ENCODE results near the gene NPAS2.

The NPAS2 gene

GRCh38 chr2:100968146-100969145, 148.5 kb downstream of the NPAS2 start:
- H3K4me3 ChIP-seq (ENCODE audit: low read depth, low read length): no peak overlapping the region
- no peak for DNase-seq (ENCODE audit: low read depth)
- no peak for TF ChIP-seq CTCF (IDR thresholded peaks at IDR 0.05; ENCODE audit: low read depth, low read length, missing control alignments)

- no peak overlapping the region for H3K4me3 ChIP-seq (ENCODE audit: low read depth, low read length)
- TF ChIP-seq CTCF (IDR thresholded peaks at IDR 0.05; ENCODE audit: low read depth, low read length, missing control alignments): no peak
- no peak for DNase-seq (ENCODE audit: low read depth)
Measured at GRCh38 chr2:100969998-100970397, 150.1 kb downstream of the NPAS2 start.

- TF ChIP-seq CTCF (IDR thresholded peaks at IDR 0.05; ENCODE audit: low read depth, low read length, missing control alignments): no peak
- no peak overlapping the region for H3K4me3 ChIP-seq (ENCODE audit: low read depth, low read length)
Measured at GRCh38 chr2:100971221-100971620, 151.3 kb downstream of the NPAS2 start.

GRCh38 chr2:100972452-100972851, 152.5 kb downstream of the NPAS2 start:
- TF ChIP-seq CTCF (IDR thresholded peaks at IDR 0.05; ENCODE audit: low read depth, low read length, missing control alignments): no peak
- no peak for DNase-seq (ENCODE audit: low read depth)
- H3K4me3 ChIP-seq (ENCODE audit: low read depth, low read length): no peak overlapping the region

More at GRCh38 chr2:100971221-100971620, 151.3 kb downstream of the NPAS2 start:
- no peak for DNase-seq (ENCODE audit: low read depth)

- DNase-seq (ENCODE audit: low read depth): no peak
- no peak overlapping the region for H3K4me3 ChIP-seq (ENCODE audit: low read depth, low read length)
- TF ChIP-seq CTCF (IDR thresholded peaks at IDR 0.05; ENCODE audit: low read depth, low read length, missing control alignments): no peak
Measured at GRCh38 chr2:100974712-100975520, 155.0 kb downstream of the NPAS2 start.

GRCh38 chr2:100975521-100975785, 155.5 kb downstream of the NPAS2 start:
- no peak for TF ChIP-seq CTCF (IDR thresholded peaks at IDR 0.05; ENCODE audit: low read depth, low read length, missing control alignments)
- H3K4me3 ChIP-seq (ENCODE audit: low read depth, low read length): no peak overlapping the region
- no peak for DNase-seq (ENCODE audit: low read depth)
